Suprapubic skin (tissue), 4 donors: ENCODE results near the gene EXOC3.

ENCODE experiments used
- EP300 ChIP-seq: sonication (generic); formaldehyde crosslinking; IDR thresholded peaks from one replicate; pipeline ENCODE4 v1.6.1; 2017; ENCODE audit warnings: antibody characterized with exemption
- POLR2A ChIP-seq, 2 donors: fragments of 450-650 bp; IDR thresholded peaks; one replicate each; pipeline ENCODE4 v1.6.1; 2017; ENCODE audit warnings: antibody characterized with exemption in 2 of 2, mild to moderate bottlenecking in 2 of 2, moderate library complexity in 2 of 2
- POLR2AphosphoS5 ChIP-seq, 3 donors: sonication (generic); formaldehyde crosslinking; IDR thresholded peaks; one replicate each; pipeline ENCODE4 v1.6.1; 2017; ENCODE audit warnings: antibody characterized with exemption in 3 of 3
- TF ChIP-seq, protein P1 (sequence below), 2 donors: fragments of 200-600 bp in 1 of 2; fragments of 450-650 bp in 1 of 2; sonication (generic) in 1 of 2; IDR thresholded peaks; one replicate each; pipeline ENCODE4 v1.5.1; 2016 to 2019; ENCODE audit warnings: antibody characterized with exemption in 2 of 2, mild to moderate bottlenecking in 1 of 2, moderate library complexity in 1 of 2

DNA sequence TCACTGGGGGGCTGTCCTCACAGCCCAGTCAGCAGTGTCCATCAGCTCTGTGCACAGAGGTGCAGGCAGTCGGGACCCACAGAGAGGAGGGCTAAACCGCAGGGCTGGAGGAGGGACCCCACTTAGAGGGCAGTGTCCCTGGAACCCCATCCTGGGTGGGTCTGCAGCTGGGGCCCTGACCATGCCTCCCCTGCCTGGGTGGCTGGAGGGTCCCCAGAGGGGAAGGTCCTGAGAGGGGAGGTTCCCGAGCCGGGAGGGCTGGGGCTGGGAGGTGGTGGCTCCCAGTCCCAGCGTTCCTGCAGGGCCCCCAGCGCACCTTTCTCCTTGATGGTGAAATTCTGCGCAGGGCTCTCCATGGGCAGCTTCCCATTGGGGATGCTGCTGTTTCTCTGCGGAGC is 32.7 kb downstream of the EXOC3 start:
- TF ChIP-seq, protein P1, sequence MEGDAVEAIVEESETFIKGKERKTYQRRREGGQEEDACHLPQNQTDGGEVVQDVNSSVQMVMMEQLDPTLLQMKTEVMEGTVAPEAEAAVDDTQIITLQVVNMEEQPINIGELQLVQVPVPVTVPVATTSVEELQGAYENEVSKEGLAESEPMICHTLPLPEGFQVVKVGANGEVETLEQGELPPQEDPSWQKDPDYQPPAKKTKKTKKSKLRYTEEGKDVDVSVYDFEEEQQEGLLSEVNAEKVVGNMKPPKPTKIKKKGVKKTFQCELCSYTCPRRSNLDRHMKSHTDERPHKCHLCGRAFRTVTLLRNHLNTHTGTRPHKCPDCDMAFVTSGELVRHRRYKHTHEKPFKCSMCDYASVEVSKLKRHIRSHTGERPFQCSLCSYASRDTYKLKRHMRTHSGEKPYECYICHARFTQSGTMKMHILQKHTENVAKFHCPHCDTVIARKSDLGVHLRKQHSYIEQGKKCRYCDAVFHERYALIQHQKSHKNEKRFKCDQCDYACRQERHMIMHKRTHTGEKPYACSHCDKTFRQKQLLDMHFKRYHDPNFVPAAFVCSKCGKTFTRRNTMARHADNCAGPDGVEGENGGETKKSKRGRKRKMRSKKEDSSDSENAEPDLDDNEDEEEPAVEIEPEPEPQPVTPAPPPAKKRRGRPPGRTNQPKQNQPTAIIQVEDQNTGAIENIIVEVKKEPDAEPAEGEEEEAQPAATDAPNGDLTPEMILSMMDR (IDR thresholded peaks at IDR 0.05) = no peak
- no peak for TF ChIP-seq POLR2A (IDR thresholded peaks at IDR 0.05)
- TF ChIP-seq POLR2AphosphoS5 (IDR thresholded peaks at IDR 0.05) = no peak
- no peak for TF ChIP-seq EP300
